ENCODE measurements around the gene FUZ. TPM values are rescaled to one million over a fixed set of nuclear protein-coding genes. Genes with fewer than 3 reads are reported as not detected.

The FUZ gene
- total RNA-seq, 3 donors from 2014 or later (not counting 1 experiment from before 2014, with no cell fraction given), result 17.7 to 33.1 (median 20.6) TPM

DNA sequence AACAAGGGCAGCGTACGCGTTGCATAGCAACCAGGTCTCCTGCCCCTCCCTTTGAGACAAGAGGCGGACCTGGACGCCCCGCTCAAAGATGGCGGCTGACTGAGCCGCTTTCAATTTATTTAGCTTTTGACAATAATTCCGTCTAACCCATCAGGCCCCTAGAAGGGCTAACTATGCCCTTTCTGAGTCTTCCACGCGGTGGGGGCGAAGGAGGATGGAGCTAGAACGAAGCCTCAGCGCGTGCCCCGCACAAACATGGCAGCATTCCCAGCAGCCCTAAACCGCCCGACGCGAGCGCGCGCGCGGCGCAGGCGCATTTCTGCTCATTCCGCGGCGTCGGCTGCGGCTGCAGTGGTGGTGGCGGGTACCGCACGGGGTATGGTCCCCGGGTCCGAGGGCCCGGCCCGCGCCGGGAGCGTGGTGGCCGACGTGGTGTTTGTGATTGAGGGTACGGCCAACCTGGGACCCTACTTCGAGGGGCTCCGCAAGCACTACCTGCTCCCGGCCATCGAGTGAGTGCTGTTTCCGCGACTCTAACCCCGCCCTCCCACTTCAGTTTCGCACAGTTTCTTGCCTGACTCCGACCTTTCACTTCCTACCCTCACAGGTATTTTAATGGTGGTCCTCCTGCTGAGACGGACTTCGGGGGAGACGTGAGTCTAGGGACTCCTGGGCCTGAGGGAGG is 5.0 kb upstream of the FUZ start, which contains the start of gene MED25:
Gene MED25, plus strand, starts transcription at position 326 of the 685 bp plus-strand sequence. Its CDS starts 53 bp downstream, at position 379.
- TF ChIP-seq, protein P1, sequence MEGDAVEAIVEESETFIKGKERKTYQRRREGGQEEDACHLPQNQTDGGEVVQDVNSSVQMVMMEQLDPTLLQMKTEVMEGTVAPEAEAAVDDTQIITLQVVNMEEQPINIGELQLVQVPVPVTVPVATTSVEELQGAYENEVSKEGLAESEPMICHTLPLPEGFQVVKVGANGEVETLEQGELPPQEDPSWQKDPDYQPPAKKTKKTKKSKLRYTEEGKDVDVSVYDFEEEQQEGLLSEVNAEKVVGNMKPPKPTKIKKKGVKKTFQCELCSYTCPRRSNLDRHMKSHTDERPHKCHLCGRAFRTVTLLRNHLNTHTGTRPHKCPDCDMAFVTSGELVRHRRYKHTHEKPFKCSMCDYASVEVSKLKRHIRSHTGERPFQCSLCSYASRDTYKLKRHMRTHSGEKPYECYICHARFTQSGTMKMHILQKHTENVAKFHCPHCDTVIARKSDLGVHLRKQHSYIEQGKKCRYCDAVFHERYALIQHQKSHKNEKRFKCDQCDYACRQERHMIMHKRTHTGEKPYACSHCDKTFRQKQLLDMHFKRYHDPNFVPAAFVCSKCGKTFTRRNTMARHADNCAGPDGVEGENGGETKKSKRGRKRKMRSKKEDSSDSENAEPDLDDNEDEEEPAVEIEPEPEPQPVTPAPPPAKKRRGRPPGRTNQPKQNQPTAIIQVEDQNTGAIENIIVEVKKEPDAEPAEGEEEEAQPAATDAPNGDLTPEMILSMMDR (IDR thresholded peaks at IDR 0.05), result peak; percentile 14
- Histone ChIP-seq H3K27me3 (ENCODE audit: control insufficient read depth, insufficient read depth, low read length) (no peaks in the 10 kb centered on the region), H3K4me1 (ENCODE audit: control insufficient read depth, insufficient read depth, low read length) (peaks cover 24% of the 10 kb centered on the region), H3K27ac (ENCODE audit: low read length) (peak within 1 kb of the TSS; percentile 99), H3K4me3 (ENCODE audit: low read length) (peak within 1 kb of the TSS; percentile 98), H3K9me3 (ENCODE audit: control insufficient read depth, insufficient read depth, low read length) (no peaks in the 10 kb centered on the region), H3K36me3 (ENCODE audit: control insufficient read depth, insufficient read depth, low read length) (peaks cover 2% of the 10 kb centered on the region)
- intact Hi-C loops (cut with micrococcal nuclease), result loop anchor here (1.0 to 2.0 kb wide), 2 partner anchors 33 to 49 kb away; partner anchors contain the start of genes PNKP and PTOV1
- Mint-ChIP-seq H3K36me3 (no peaks in the 10 kb centered on the region), H3K4me3 (peak within 1 kb of the TSS; percentile 98), H3K9me3 (no peaks in the 10 kb centered on the region), H3K27me3 (ENCODE audit: low read depth in 2 of 2) (no peaks in the 10 kb centered on the region), H3K4me1 (peaks cover 21 to 38% of the 10 kb centered on the region in 2 donors), H3K27ac (peak within 1 kb of the TSS; percentile 98)
- DNase-seq (peak; percentile 91 to 95), ATAC-seq (peak; percentile 52 to 74 (median 62))
- under 1% methylated on average over 57 of the region's 57 CpGs for WGBS (ENCODE audit: insufficient coverage)

DNA sequence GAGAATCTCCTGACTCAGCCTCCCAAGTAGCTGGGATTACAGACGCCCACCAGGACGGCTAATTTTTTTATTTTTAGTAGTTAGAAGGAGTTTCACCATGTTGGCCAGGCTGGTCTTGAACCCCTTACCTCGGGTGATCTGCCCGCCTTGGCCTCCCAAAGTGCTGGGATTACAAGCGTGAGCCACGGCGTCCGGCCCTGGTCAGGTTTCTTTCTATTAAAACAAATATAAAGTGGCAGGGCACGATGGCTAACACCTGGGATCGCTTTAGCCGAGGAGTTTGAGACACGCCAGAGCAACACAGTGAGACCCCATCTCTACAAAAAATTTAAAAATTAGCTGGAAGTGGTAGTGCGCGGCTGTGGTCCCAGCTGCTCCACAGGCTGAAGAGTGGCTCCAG is 3.5 kb upstream of the FUZ start:
- H3K4me3 Mint-ChIP-seq, result peak overlapping the region; percentile 45

DNA sequence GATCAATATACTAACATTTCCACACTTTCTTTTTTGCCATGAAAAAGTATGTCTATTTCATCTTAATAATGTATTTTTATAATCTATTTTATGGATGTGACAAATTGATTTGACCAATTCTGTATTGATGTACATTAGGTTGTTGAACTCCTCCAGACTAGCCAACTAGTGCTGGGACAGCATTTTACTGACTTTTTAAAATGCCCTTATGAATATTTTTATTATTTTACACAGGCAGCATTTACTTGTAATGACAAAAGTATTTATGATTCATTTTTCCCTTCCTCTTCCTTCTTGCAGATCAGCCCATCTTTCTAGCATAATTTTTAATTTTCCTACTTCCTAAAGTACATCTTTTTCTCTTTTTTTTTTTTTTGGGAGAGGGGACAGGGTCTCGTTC is 918 bp upstream of the FUZ start:
- H3K27ac ChIP-seq (ENCODE audit: low read length), result peak overlapping the region; percentile 96
- Mint-ChIP-seq H3K4me1 (peaks cover 26 to 50% of the 10 kb centered on the region in 2 donors), H3K36me3 (no peaks in the 10 kb centered on the region), H3K9me3 (no peaks in the 10 kb centered on the region), H3K27ac (peak overlapping the region; percentile 95 to 97), H3K4me3 (peak overlapping the region; percentile 71), H3K27me3 (ENCODE audit: low read depth in 2 of 2) (no peaks in the 10 kb centered on the region)
- TF ChIP-seq, protein P1 (IDR thresholded peaks at IDR 0.05), result no peak
- H3K4me1 ChIP-seq (ENCODE audit: control insufficient read depth, insufficient read depth, low read length), result peaks cover 39% of the 10 kb centered on the region
- DNase-seq, result no peak
- no peak for ATAC-seq
- peak overlapping the region; percentile 13 for H3K4me3 ChIP-seq (ENCODE audit: low read length)
- H3K27me3 ChIP-seq (ENCODE audit: control insufficient read depth, insufficient read depth, low read length), result no peaks in the 10 kb centered on the region
- intact Hi-C loops (cut with micrococcal nuclease), result no loop called here
- no peaks in the 10 kb centered on the region for H3K36me3 ChIP-seq (ENCODE audit: control insufficient read depth, insufficient read depth, low read length)
- 100% methylated on average over 1 of the region's 1 CpG for WGBS (ENCODE audit: insufficient coverage)
- H3K9me3 ChIP-seq (ENCODE audit: control insufficient read depth, insufficient read depth, low read length), result no peaks in the 10 kb centered on the region

More for the DNA sequence above, 3.5 kb upstream of the FUZ start:
- intact Hi-C loops (cut with micrococcal nuclease), result no loop called here
- H3K27me3 ChIP-seq (ENCODE audit: control insufficient read depth, insufficient read depth, low read length), result no peaks in the 10 kb centered on the region
- peaks cover 34% of the 10 kb centered on the region for H3K4me1 ChIP-seq (ENCODE audit: control insufficient read depth, insufficient read depth, low read length)
- Mint-ChIP-seq H3K36me3 (no peaks in the 10 kb centered on the region), H3K27ac (peak overlapping the region; percentile 98), H3K9me3 (no peaks in the 10 kb centered on the region), H3K27me3 (ENCODE audit: low read depth in 2 of 2) (no peaks in the 10 kb centered on the region), H3K4me1 (peaks cover 24 to 44% of the 10 kb centered on the region in 2 donors)
- TF ChIP-seq, protein P1 (IDR thresholded peaks at IDR 0.05), result no peak
- H3K4me3 ChIP-seq (ENCODE audit: low read length), result no peak overlapping the region
- H3K9me3 ChIP-seq (ENCODE audit: control insufficient read depth, insufficient read depth, low read length), result no peaks in the 10 kb centered on the region
- peak overlapping the region; percentile 99 for H3K27ac ChIP-seq (ENCODE audit: low read length)
- DNase-seq (no peak), ATAC-seq (no peak)
- H3K36me3 ChIP-seq (ENCODE audit: control insufficient read depth, insufficient read depth, low read length), result no peaks in the 10 kb centered on the region
- WGBS (ENCODE audit: insufficient coverage), result 94% methylated on average over 14 of the region's 14 CpGs
